ENCODE results near the gene CPSF6.

GRCh38 chr12:69241438-69242092, 2.2 kb downstream of the CPSF6 start:
- TF ChIP-seq FOXP2 (optimal IDR thresholded peaks at IDR 0.05; ENCODE audit: control extremely low read depth, extremely low read length, insufficient read depth) (no peak), EZH2 (IDR thresholded peaks at IDR 0.05) (no peak), POLR2AphosphoS5 (IDR thresholded peaks at IDR 0.05; ENCODE audit: borderline replicate concordance, low read depth, low read length) (no peak)
